OCI-LY3 (cell line): Measurements from ENCODE around the gene IGFL2.

ENCODE experiments used
- H2AFZ ChIP-seq: fragments of 200-600, 300-600 bp; shearing (Covaris generic); 2 replicates; pipeline ENCODE4 v1.6.0; 2014; ENCODE audit warnings: antibody characterized with exemption, low read depth, low read length
- H3K27ac ChIP-seq: fragments of 200-600, 300-600 bp; sonication (generic); 2 replicates; pipeline ENCODE4 v1.5.1; 2014; ENCODE audit warnings: mild to moderate bottlenecking, low read length, moderate library complexity, mixed read lengths
- H3K27me3 ChIP-seq: fragments of 200-600, 300-600 bp; sonication (generic); 2 replicates; pipeline ENCODE4 v1.6.1; 2014; ENCODE audit warnings: low read depth, low read length, mixed read lengths
- H3K36me3 ChIP-seq: fragments of 200-600, 300-600 bp; sonication (generic); replicated peaks from 2 replicates; pipeline ENCODE3; 2014; ENCODE audit warnings: low read depth, low read length, mixed read lengths
- H3K4me1 ChIP-seq: fragments of 300-600, 200-600 bp; sonication (generic); 2 replicates; pipeline ENCODE4 v1.6.1; 2014; ENCODE audit warnings: low read length, mixed read lengths
- H3K4me2 ChIP-seq: fragments of 200-600, 300-600 bp; sonication (generic); 2 replicates; pipeline ENCODE4 v1.6.1; 2014; ENCODE audit warnings: low read length, mixed read lengths
- H3K4me3 ChIP-seq: fragments of 300-600, 200-600 bp; sonication (generic); 2 replicates; pipeline ENCODE4 v1.5.1; 2014; ENCODE audit warnings: antibody characterized with exemption, mild to moderate bottlenecking, low read length, moderate library complexity
- H3K79me2 ChIP-seq: fragments of 300-600, 200-600 bp; shearing (Covaris generic); 2 replicates; pipeline ENCODE4 v1.6.1; 2014; ENCODE audit warnings: mild to moderate bottlenecking, low read length, mixed read lengths
- H3K9ac ChIP-seq: fragments of 300-600, 200-600 bp; shearing (Covaris generic); 2 replicates; pipeline ENCODE4 v1.6.0; 2014; ENCODE audit warnings: mild to moderate bottlenecking, low read length, moderate library complexity
- H3K9me3 ChIP-seq: fragments of 200-600, 300-600 bp; shearing (Covaris generic); 2 replicates; pipeline ENCODE4 v1.6.1; 2014; ENCODE audit warnings: low read length, mixed read lengths; ENCODE audit not compliant: insufficient read depth
- H4K20me1 ChIP-seq: fragments of 200-600, 300-600 bp; sonication (generic); 2 replicates; pipeline ENCODE4 v1.6.1; 2016; ENCODE audit warnings: low read length, mixed read lengths; ENCODE audit not compliant: insufficient read depth
- CTCF ChIP-seq: fragments of 200-600, 300-600 bp; sonication (generic); IDR thresholded peaks from 2 replicates; pipeline ENCODE4 v1.5.1; 2014; ENCODE audit warnings: antibody characterized with exemption, low read length, low read depth
- EZH2phosphoT487 ChIP-seq: fragments of 200-600 bp; shearing (Covaris generic); IDR thresholded peaks from 2 replicates; pipeline ENCODE4 v1.6.1; 2018; ENCODE audit warnings: antibody characterized with exemption, mixed run types, low read depth

The IGFL2 gene

GRCh38 chr19:46124638-46125115, 23.4 kb upstream of the IGFL2 start, which contains the start of gene IGFL3:
TSS of gene IGFL3 (minus strand) at chr19:46124688. CDS start at chr19:46124649, 39 bp downstream.
- H2AFZ ChIP-seq: no peak within 1 kb of the TSS
- H4K20me1 ChIP-seq: no peaks in the 10 kb centered on the region
- no peak within 1 kb of the TSS for H3K27ac ChIP-seq
- no peak within 1 kb of the TSS for H3K9ac ChIP-seq
- H3K79me2 ChIP-seq: no peaks in the 10 kb centered on the region
- TF ChIP-seq CTCF: no peak
- TF ChIP-seq EZH2phosphoT487: no peak
- H3K4me3 ChIP-seq: no peak within 1 kb of the TSS
- H3K36me3 ChIP-seq: no peaks in the 10 kb centered on the region
- H3K4me2 ChIP-seq: no peak within 1 kb of the TSS
- H3K4me1 ChIP-seq: peaks cover 6% of the 10 kb centered on the region; the same call in 1 of the 2 replicates
- peaks cover 27% of the 10 kb centered on the region for H3K27me3 ChIP-seq
- no peaks in the 10 kb centered on the region for H3K9me3 ChIP-seq

- Histone ChIP-seq H3K9me3 (no peaks in the 10 kb centered on the region), H3K36me3 (no peaks in the 10 kb centered on the region), H4K20me1 (no peaks in the 10 kb centered on the region), H3K9ac (no peak overlapping the region), H3K27ac (no peak overlapping the region), H3K4me2 (no peak overlapping the region), H3K27me3 (peaks cover 27% of the 10 kb centered on the region), H3K4me3 (no peak overlapping the region), H3K79me2 (no peaks in the 10 kb centered on the region), H2AFZ (no peak overlapping the region), H3K4me1 (peaks cover 6% of the 10 kb centered on the region; the same call in 1 of the 2 replicates)
- TF ChIP-seq EZH2phosphoT487: no peak
- TF ChIP-seq CTCF: no peak
Observed at GRCh38 chr19:46125447-46125846, 22.6 kb upstream of the IGFL2 start.

GRCh38 chr19:46126086-46126580, 21.9 kb upstream of the IGFL2 start:
- Histone ChIP-seq H4K20me1 (no peaks in the 10 kb centered on the region), H3K27me3 (peaks cover 27% of the 10 kb centered on the region), H3K4me3 (no peak overlapping the region), H3K4me1 (peaks cover 6% of the 10 kb centered on the region; the same call in 1 of the 2 replicates), H3K79me2 (no peaks in the 10 kb centered on the region), H2AFZ (no peak overlapping the region), H3K9ac (no peak overlapping the region), H3K9me3 (no peaks in the 10 kb centered on the region), H3K4me2 (no peak overlapping the region), H3K36me3 (no peaks in the 10 kb centered on the region), H3K27ac (no peak overlapping the region)
- no peak for TF ChIP-seq EZH2phosphoT487
- no peak for TF ChIP-seq CTCF

- Histone ChIP-seq H3K79me2 (no peaks in the 10 kb centered on the region), H3K4me3 (no peak overlapping the region), H3K4me1 (peaks cover 15% of the 10 kb centered on the region), H3K36me3 (no peaks in the 10 kb centered on the region), H3K9me3 (no peaks in the 10 kb centered on the region), H3K9ac (no peak overlapping the region), H3K27ac (no peak overlapping the region), H4K20me1 (no peaks in the 10 kb centered on the region), H3K4me2 (no peak overlapping the region), H3K27me3 (peaks cover 16% of the 10 kb centered on the region), H2AFZ (no peak overlapping the region)
- TF ChIP-seq CTCF (no peak), EZH2phosphoT487 (no peak)
Observed at GRCh38 chr19:46131485-46132143, 16.4 kb upstream of the IGFL2 start.
